Keratinocyte (primary cell): Measurements from ENCODE around the gene GTF3C5. TPM values are rescaled to one million over a fixed set of nuclear protein-coding genes. Genes with fewer than 3 reads are reported as not detected.

ENCODE experiments used
- DNase-seq: peaks from one replicate; pipeline ENCODE4 v3.0.0-alpha.2; 2011; ENCODE audit warnings: low read depth, missing footprints, low spot score
- FAIRE-seq: peaks from 2 replicates; lab custom pipeline; 2011; peaks lifted over from hg19 to GRCh38; lab: Jason Lieb, UNC
- H2AFZ ChIP-seq: 2 replicates; pipeline ENCODE4 v1.6.0; 2012; ENCODE audit warnings: low read length, control low read depth, inconsistent platforms; ENCODE audit not compliant: control insufficient read depth
- H3K27ac ChIP-seq: 2 replicates; pipeline ENCODE4 v1.5.1; 2011; ENCODE audit warnings: low read length; ENCODE audit not compliant: control insufficient read depth, insufficient read depth
- H3K27me3 ChIP-seq: 3 replicates; pipeline ENCODE4 v1.6.0; 2011; ENCODE audit warnings: low read length; ENCODE audit not compliant: control insufficient read depth, insufficient read depth; ENCODE audit errors: extremely low read depth
- H3K36me3 ChIP-seq, 2 experiments: 2 replicates in 1 of 2; 3 replicates in 1 of 2; pipeline ENCODE4 v1.5.1; 2011; ENCODE audit warnings: low read length in 2 of 2, mild to moderate bottlenecking in 1 of 2; ENCODE audit not compliant: control insufficient read depth in 2 of 2, insufficient read depth in 2 of 2; ENCODE audit errors: extremely low read depth in 1 of 2
- H3K4me1 ChIP-seq: 3 replicates; pipeline ENCODE4 v1.5.1; 2011; ENCODE audit warnings: low read length; ENCODE audit not compliant: control insufficient read depth, insufficient read depth; ENCODE audit errors: extremely low read depth
- H3K4me2 ChIP-seq: 3 replicates; pipeline ENCODE4 v1.6.0; 2011; ENCODE audit warnings: low read depth, low read length; ENCODE audit not compliant: control insufficient read depth, insufficient read depth; ENCODE audit errors: extremely low read depth
- H3K4me3 ChIP-seq, 3 experiments: fragments of 200-600 bp in 1 of 3; sonication (generic) in 1 of 3; 2 replicates in 2 of 3; 3 replicates in 1 of 3; pipeline ENCODE4 v1.5.1; 2011 to 2016; ENCODE audit warnings: low read length in 3 of 3, mild to moderate bottlenecking in 3 of 3, control low read depth in 2 of 3, inconsistent platforms in 1 of 3, low read depth in 1 of 3, mixed read lengths in 1 of 3, mixed run types in 1 of 3, moderate library complexity in 1 of 3; ENCODE audit not compliant: control insufficient read depth in 2 of 3, insufficient read depth in 2 of 3; ENCODE audit errors: extremely low read depth in 1 of 3
- H3K79me2 ChIP-seq: 2 replicates; pipeline ENCODE4 v1.6.0; 2012; ENCODE audit warnings: low read length; ENCODE audit not compliant: control insufficient read depth, insufficient read depth
- H3K9ac ChIP-seq: 3 replicates; pipeline ENCODE4 v1.6.0; 2011; ENCODE audit warnings: low read length; ENCODE audit not compliant: control insufficient read depth, insufficient read depth; ENCODE audit errors: extremely low read depth
- H3K9me1 ChIP-seq: 3 replicates; pipeline ENCODE4 v1.6.0; 2011; ENCODE audit warnings: low read length; ENCODE audit not compliant: control insufficient read depth, insufficient read depth; ENCODE audit errors: extremely low read depth
- H3K9me3 ChIP-seq: 2 replicates; pipeline ENCODE4 v1.5.1; 2012; ENCODE audit warnings: low read depth, low read length; ENCODE audit not compliant: control insufficient read depth
- H4K20me1 ChIP-seq: 3 replicates; pipeline ENCODE4 v1.6.0; 2011; ENCODE audit warnings: low read length; ENCODE audit not compliant: control insufficient read depth, insufficient read depth; ENCODE audit errors: extremely low read depth
- EZH2 ChIP-seq: IDR thresholded peaks from one replicate; pipeline ENCODE4 v1.6.1; 2012; ENCODE audit warnings: inconsistent platforms, mild to moderate bottlenecking, low read length, moderate library complexity
- dilution Hi-C: fragments of 300-500 bp; cut with MboI; formaldehyde crosslinking; loops from one replicate; pipeline ENCODE4 v1.7.0; 2020; ENCODE audit warnings: low sequenced_read_pairs; ENCODE audit not compliant: extremely low pct_ligation_motif_present
- polyA plus RNA-seq, 5 experiments: library from polyadenylated mRNA; depleted of rRNA in 3 of 5; stranded (reverse) in 3 of 5; stranded (forward) in 1 of 5; unstranded in 1 of 5; fragments of >200 nt; gene quantifications; 1 replicate in 1 of 5; 2 replicates in 3 of 5; 3 replicates in 1 of 5; pipeline versions ENCODE4 v1.2.1 to v1.2.3, GENCODE V29; 2011 to 2012; ENCODE audit warnings: missing spikeins in 2 of 5, low read depth in 1 of 5, low replicate concordance in 1 of 5
- TF ChIP-seq, protein P1 (sequence below), 3 experiments: IDR thresholded peaks in 1 of 3; conservative IDR thresholded peaks in 1 of 3; optimal IDR thresholded peaks in 1 of 3; 2 replicates in 2 of 3; 3 replicates in 1 of 3; pipeline versions ENCODE3 to v1.5.1; 2011; ENCODE audit warnings: low read length in 3 of 3, mild to moderate bottlenecking in 3 of 3, moderate library complexity in 2 of 3, control low read depth in 1 of 3, inconsistent platforms in 1 of 3; ENCODE audit not compliant: insufficient read depth in 2 of 3; ENCODE audit errors: extremely low read depth in 1 of 3

GTF3C5 gene
- polyA plus RNA-seq, 1 donor (not counting 4 experiments of a cell fraction or from before 2014, with no cell fraction given), result 37.2 TPM

DNA sequence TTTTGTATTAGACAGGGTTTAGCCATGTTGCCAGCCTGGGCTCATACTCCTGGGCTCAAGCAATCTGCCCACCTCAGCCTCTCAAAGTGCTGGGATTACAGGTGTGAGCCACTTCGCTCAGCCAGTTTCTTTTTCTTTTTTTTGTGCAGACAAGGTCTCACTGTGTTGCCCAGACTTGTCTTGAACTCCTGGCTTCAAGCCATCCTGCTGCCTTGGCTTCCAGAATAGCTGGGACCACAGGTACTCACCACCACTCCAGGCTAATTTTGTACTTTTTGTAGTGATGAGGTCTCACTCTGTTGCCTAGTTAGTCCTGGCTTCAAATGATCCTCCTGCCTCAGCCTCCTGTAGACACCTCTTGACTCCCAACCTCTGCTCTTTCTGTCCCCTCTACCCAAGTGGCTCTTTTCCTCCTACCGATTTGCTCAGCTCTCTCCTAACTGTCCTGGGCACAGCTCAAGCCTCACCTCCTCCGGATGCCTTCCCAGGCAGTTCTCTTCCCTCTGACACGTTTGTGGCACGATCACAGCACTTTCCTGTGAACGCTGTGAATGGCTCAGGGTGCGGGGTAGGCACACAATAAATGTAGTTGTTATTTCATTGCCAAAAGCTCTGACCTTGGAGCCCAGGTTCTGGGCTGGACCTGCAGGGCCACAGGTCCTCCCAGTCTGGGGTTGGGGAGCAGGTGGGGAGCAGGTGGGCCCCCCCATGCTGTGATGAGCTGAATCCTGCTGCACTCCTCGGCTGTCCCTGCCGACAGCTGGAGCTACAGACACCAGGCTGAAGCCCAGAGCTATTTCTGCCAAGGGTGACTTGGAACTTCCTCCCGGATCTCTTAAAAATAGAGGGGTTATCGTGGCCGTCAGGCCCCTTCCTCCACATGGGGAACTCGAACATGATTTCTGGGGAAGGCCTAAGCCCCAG lies 28.4 kb upstream of the GTF3C5 start:
- Histone ChIP-seq H3K36me3 (no peaks in the 10 kb centered on the region), H3K79me2 (no peaks in the 10 kb centered on the region), H3K4me3 (no peak overlapping the region), H2AFZ (no peak overlapping the region), H3K9me3 (no peaks in the 10 kb centered on the region), H3K9ac (no peak overlapping the region), H3K27me3 (peaks cover 24% of the 10 kb centered on the region), H3K4me1 (peaks cover 11% of the 10 kb centered on the region), H3K9me1 (no peaks in the 10 kb centered on the region), H3K27ac (no peak overlapping the region), H3K4me2 (peak overlapping the region; percentile 48), H4K20me1 (no peaks in the 10 kb centered on the region)
- no peak for DNase-seq
- TF ChIP-seq, protein P1, sequence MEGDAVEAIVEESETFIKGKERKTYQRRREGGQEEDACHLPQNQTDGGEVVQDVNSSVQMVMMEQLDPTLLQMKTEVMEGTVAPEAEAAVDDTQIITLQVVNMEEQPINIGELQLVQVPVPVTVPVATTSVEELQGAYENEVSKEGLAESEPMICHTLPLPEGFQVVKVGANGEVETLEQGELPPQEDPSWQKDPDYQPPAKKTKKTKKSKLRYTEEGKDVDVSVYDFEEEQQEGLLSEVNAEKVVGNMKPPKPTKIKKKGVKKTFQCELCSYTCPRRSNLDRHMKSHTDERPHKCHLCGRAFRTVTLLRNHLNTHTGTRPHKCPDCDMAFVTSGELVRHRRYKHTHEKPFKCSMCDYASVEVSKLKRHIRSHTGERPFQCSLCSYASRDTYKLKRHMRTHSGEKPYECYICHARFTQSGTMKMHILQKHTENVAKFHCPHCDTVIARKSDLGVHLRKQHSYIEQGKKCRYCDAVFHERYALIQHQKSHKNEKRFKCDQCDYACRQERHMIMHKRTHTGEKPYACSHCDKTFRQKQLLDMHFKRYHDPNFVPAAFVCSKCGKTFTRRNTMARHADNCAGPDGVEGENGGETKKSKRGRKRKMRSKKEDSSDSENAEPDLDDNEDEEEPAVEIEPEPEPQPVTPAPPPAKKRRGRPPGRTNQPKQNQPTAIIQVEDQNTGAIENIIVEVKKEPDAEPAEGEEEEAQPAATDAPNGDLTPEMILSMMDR (optimal IDR thresholded peaks at IDR 0.05 in 1 of 3, IDR thresholded peaks at IDR 0.05 in 1 of 3, conservative IDR thresholded peaks at IDR 0.05 in 1 of 3; ENCODE audit: extremely low read depth in 1 of 3, insufficient read depth in 2 of 3, low read length in 3 of 3), result no peak
- TF ChIP-seq EZH2, result no peak
- dilution Hi-C loops, result no loop called here
- peak; percentile 94 for FAIRE-seq

DNA sequence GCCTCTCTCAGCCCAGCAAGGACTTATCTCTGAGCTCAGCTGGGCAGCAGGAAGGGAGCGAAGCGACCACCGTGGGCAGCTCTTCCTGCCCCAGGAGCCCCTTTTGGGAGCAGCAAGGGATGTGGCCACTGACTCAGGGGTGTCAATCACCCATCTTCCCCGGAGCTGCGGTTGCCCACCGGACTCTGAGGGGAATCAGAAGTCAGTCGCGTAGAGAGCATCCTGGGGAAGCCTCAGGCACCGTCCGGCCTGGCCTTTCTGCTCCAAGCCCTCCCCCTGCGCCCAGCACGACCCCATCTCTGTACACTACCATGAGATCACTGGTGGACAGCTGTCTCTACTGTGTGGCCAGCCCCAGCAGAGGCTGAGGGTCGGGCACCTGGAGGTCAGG lies 27.7 kb upstream of the GTF3C5 start:
- dilution Hi-C loops, result no loop called here
- Histone ChIP-seq H3K36me3 (no peaks in the 10 kb centered on the region), H3K27me3 (peaks cover 24% of the 10 kb centered on the region), H3K4me1 (peaks cover 11% of the 10 kb centered on the region), H2AFZ (no peak overlapping the region), H3K4me2 (no peak overlapping the region), H3K27ac (no peak overlapping the region), H3K79me2 (no peaks in the 10 kb centered on the region), H4K20me1 (no peaks in the 10 kb centered on the region), H3K9me3 (no peaks in the 10 kb centered on the region), H3K9me1 (no peaks in the 10 kb centered on the region), H3K9ac (no peak overlapping the region), H3K4me3 (no peak overlapping the region)
- TF ChIP-seq, protein P1 (optimal IDR thresholded peaks at IDR 0.05 in 1 of 3, IDR thresholded peaks at IDR 0.05 in 1 of 3, conservative IDR thresholded peaks at IDR 0.05 in 1 of 3; ENCODE audit: extremely low read depth in 1 of 3, insufficient read depth in 2 of 3, low read length in 3 of 3), result no peak
- no peak for TF ChIP-seq EZH2
- DNase-seq (no peak), FAIRE-seq (no peak)
